ENCODE results near the gene EYS. TPM values are rescaled to one million over a fixed set of nuclear protein-coding genes. Genes with fewer than 3 reads are reported as not detected.
A peak's percentile ranks its signal among the peaks of the same experiment; 100 is the strongest.

Gene EYS
- total RNA-seq, 3 donors from 2014 or later: 1.3 to 2.9 TPM; not detected in 1

DNA sequence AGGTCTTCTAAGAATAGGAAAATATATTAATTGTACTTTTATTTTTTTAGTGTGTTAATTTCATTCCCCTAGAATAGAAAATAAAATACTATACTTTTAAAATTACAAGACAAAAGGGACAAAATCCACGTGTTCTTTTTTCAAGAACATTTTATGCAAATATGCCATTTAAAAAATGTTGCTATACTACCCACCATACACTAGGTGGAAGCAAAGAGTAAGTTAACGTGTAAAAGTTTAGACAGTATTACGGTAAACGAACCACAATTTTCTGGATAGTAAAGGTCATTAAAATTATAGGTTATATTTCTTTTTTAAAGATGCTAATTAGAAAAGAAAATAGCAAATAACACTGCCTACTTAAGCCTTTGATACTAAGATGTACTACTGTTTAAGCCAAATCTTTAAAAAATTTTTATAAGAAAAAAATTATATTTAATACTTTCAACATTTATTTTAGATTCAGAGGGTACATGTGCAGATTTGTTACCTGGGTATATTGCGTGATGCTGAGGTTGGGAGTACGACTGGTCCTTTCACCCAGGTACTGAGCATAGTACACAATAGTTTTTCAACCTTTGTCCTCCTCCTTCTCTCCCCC, 1783.8 kb downstream of the EYS start:
- Histone ChIP-seq H3K27ac (no peak overlapping the region), H3K4me3 (no peak overlapping the region), H3K36me3 (no peaks in the 10 kb centered on the region), H3K27me3 (no peaks in the 10 kb centered on the region), H3K4me1 (no peaks in the 10 kb centered on the region), H3K9me3 (no peaks in the 10 kb centered on the region)
- DNase-seq (ENCODE audit: low spot score in 2 of 2): no peak
- intact Hi-C loops (cut with DNase I; ENCODE audit: low total_unique reads): no loop called here
- TF ChIP-seq, protein P1, sequence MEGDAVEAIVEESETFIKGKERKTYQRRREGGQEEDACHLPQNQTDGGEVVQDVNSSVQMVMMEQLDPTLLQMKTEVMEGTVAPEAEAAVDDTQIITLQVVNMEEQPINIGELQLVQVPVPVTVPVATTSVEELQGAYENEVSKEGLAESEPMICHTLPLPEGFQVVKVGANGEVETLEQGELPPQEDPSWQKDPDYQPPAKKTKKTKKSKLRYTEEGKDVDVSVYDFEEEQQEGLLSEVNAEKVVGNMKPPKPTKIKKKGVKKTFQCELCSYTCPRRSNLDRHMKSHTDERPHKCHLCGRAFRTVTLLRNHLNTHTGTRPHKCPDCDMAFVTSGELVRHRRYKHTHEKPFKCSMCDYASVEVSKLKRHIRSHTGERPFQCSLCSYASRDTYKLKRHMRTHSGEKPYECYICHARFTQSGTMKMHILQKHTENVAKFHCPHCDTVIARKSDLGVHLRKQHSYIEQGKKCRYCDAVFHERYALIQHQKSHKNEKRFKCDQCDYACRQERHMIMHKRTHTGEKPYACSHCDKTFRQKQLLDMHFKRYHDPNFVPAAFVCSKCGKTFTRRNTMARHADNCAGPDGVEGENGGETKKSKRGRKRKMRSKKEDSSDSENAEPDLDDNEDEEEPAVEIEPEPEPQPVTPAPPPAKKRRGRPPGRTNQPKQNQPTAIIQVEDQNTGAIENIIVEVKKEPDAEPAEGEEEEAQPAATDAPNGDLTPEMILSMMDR (IDR thresholded peaks at IDR 0.05): peak; percentile 14 to 55 (median 51)
- TF ChIP-seq POLR2AphosphoS5 (IDR thresholded peaks at IDR 0.05): no peak
- TF ChIP-seq POLR2A (IDR thresholded peaks at IDR 0.05): no peak

DNA sequence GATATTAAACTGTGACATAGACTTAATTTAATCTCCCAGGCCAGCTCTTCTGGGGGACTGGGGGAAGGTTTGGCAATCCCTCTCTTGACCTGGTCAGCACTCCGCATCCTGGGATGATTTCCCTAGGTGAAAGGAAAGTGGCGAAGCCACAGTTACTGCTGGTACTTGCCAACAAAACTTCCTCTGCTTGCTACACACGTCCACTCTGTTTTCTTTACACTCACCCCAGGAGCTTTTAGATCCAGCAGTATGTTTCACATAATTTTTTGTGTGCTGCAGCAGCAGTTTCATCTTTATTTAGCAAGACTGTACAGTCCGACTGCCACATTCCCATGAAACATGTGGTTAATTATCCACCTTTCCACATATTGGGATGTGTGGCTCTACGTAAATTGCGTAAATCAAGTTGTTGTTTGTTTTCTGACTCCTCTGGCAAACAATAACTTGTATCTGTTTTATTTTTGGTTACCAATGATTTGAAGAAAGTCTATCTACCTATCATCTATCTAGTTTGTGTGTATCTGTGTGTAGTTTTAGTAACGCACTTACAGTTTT, 1787.4 kb downstream of the EYS start:
- TF ChIP-seq, protein P1 (IDR thresholded peaks at IDR 0.05): no peak
- TF ChIP-seq POLR2A (IDR thresholded peaks at IDR 0.05): no peak
- TF ChIP-seq POLR2AphosphoS5 (IDR thresholded peaks at IDR 0.05): no peak
- H3K4me3 ChIP-seq: no peak overlapping the region
- H3K4me1 ChIP-seq: no peaks in the 10 kb centered on the region
- intact Hi-C loops (cut with DNase I; ENCODE audit: low total_unique reads): loop anchor here (5.0 kb wide), 1 partner anchor 1347 kb away; no protein-coding TSS in a partner anchor
- no peaks in the 10 kb centered on the region for H3K9me3 ChIP-seq
- H3K27ac ChIP-seq: no peak overlapping the region
- DNase-seq (ENCODE audit: low spot score in 2 of 2): no peak
- no peaks in the 10 kb centered on the region for H3K27me3 ChIP-seq
- no peaks in the 10 kb centered on the region for H3K36me3 ChIP-seq

DNA sequence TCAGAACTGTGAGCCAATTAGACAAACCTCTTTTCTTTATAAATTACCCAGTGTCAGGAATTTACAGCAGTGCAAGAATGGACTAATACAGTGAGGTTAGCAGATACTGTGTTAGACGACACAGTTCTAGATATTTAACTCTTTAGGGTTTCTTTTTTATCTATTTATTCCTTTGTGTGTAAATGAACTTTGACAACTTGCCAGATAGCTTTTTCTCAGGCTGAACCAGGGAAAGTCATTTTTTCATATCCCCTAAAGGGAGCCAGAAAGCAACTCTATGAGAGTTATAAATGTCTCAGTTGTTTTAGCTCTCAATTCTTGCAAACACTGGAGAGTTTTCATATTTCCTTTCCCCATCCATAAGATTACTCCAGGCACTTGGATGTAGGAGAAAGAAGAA, 1794.1 kb downstream of the EYS start:
- intact Hi-C loops (cut with DNase I; ENCODE audit: low total_unique reads): no loop called here
- no peaks in the 10 kb centered on the region for H3K9me3 ChIP-seq
- no peaks in the 10 kb centered on the region for H3K27me3 ChIP-seq
- no peak overlapping the region for H3K27ac ChIP-seq
- H3K4me1 ChIP-seq: no peaks in the 10 kb centered on the region
- no peak overlapping the region for H3K4me3 ChIP-seq
- TF ChIP-seq, protein P1 (IDR thresholded peaks at IDR 0.05): no peak
- TF ChIP-seq POLR2A (IDR thresholded peaks at IDR 0.05) (no peak), POLR2AphosphoS5 (IDR thresholded peaks at IDR 0.05) (no peak)
- no peak for DNase-seq (ENCODE audit: low spot score in 2 of 2)
- no peaks in the 10 kb centered on the region for H3K36me3 ChIP-seq

DNA sequence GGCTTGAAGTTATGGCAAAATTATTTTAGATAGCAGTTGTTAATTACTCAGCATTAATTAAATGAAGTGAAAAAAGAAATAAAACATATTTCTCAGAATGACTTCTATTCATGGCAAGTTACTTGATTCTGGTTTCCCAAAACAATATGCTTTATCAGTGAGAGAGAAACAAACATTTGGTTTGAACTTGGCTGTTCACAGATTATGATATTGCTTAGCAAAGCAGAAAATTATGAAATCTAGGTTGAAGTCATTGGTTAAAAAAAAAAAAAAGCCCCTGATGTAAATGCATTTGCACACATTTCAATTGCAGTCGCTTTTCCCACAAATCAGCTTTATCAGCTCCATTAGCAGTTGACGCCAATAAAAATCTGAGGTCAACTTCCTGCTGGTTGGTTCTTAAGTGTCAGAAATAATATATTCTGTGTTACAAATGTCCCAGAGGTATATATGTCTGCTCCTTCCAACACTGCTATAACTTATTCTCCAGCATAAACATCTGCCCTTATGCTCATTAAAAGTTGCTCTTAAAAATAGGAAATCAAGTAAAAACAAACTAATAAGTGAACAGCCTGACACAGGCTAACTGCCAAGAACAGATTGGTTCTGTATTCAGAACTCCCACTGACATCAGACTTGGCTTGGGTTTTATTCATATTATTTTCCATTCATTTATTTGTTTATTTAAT, 1796.0 kb downstream of the EYS start:
- H3K27ac ChIP-seq: no peak overlapping the region
- no peak for DNase-seq (ENCODE audit: low spot score in 2 of 2)
- intact Hi-C loops (cut with DNase I; ENCODE audit: low total_unique reads): no loop called here
- no peaks in the 10 kb centered on the region for H3K4me1 ChIP-seq
- H3K4me3 ChIP-seq: no peak overlapping the region
- H3K9me3 ChIP-seq: no peaks in the 10 kb centered on the region
- no peaks in the 10 kb centered on the region for H3K27me3 ChIP-seq
- no peaks in the 10 kb centered on the region for H3K36me3 ChIP-seq
- TF ChIP-seq, protein P1 (IDR thresholded peaks at IDR 0.05): no peak
- no peak for TF ChIP-seq POLR2AphosphoS5 (IDR thresholded peaks at IDR 0.05)
- TF ChIP-seq POLR2A (IDR thresholded peaks at IDR 0.05): no peak

DNA sequence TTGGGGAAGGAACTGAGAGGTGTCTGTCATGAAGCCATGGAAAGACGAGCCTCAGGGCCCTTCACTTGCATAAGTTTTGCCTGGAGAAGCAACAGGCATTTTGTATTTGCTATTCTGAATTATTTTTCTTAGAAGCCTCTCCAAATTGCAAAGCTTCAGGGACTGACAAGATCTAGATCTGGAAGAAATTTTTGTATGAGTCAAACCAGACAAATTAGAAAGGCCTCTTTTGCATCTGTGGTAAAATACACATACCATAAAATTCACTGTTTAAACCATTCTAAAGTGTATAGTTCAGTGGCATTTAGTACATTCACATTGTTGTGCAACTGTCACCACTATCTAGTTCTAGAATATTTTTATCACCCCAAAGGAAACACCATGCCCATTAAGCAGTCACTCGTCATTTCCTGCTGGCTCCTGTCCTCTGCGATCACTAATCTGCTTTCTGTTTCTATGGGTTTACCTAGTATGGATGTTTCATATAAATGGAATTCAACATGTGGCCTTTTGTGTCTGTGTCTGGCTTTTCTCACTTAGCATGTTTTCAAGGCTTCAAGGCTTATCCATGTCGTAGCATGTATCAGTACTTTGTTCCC, 1802.3 kb downstream of the EYS start:
- TF ChIP-seq, protein P1 (IDR thresholded peaks at IDR 0.05): no peak
- TF ChIP-seq POLR2A (IDR thresholded peaks at IDR 0.05) (no peak), POLR2AphosphoS5 (IDR thresholded peaks at IDR 0.05) (no peak)
- Histone ChIP-seq H3K36me3 (no peaks in the 10 kb centered on the region), H3K9me3 (no peaks in the 10 kb centered on the region), H3K4me1 (no peaks in the 10 kb centered on the region), H3K27me3 (no peaks in the 10 kb centered on the region), H3K27ac (no peak overlapping the region), H3K4me3 (no peak overlapping the region)
- no peak for DNase-seq (ENCODE audit: low spot score in 2 of 2)
- intact Hi-C loops (cut with DNase I; ENCODE audit: low total_unique reads): no loop called here

Measured in breast epithelium (tissue), 4 donors.